ENCODE results near the gene SLC6A1.

SLC6A1 gene

GRCh38 chr3:11020764-11021163 lies 28.2 kb downstream of the SLC6A1 start:
- no peak for DNase-seq (ENCODE audit: low read depth)

- DNase-seq (ENCODE audit: low read depth) = no peak
Observed at GRCh38 chr3:11021611-11022011, 29.1 kb downstream of the SLC6A1 start.

- DNase-seq (ENCODE audit: low read depth) = no peak
Observed at GRCh38 chr3:11022115-11022514, 29.6 kb downstream of the SLC6A1 start.

- no peak for DNase-seq (ENCODE audit: low read depth)
Observed at GRCh38 chr3:11024181-11024580, 31.6 kb downstream of the SLC6A1 start.

GRCh38 chr3:11029948-11030347 lies 37.4 kb downstream of the SLC6A1 start:
- DNase-seq (ENCODE audit: low read depth) = no peak

- DNase-seq (ENCODE audit: low read depth) = no peak
Observed at GRCh38 chr3:11033871-11034270, 41.3 kb downstream of the SLC6A1 start.

GRCh38 chr3:11034309-11034985 lies 41.9 kb downstream of the SLC6A1 start:
- DNase-seq (ENCODE audit: low read depth) = no peak

GRCh38 chr3:11035757-11036505 lies 43.4 kb downstream of the SLC6A1 start:
- no peak for DNase-seq (ENCODE audit: low read depth)

GRCh38 chr3:11037241-11037873 lies 44.8 kb downstream of the SLC6A1 start:
- DNase-seq (ENCODE audit: low read depth) = no peak

GRCh38 chr3:11037976-11038375 lies 45.4 kb downstream of the SLC6A1 start:
- DNase-seq (ENCODE audit: low read depth) = no peak

GRCh38 chr3:11045536-11045935 lies 53.0 kb downstream of the SLC6A1 start:
- DNase-seq (ENCODE audit: low read depth) = no peak

- DNase-seq (ENCODE audit: low read depth) = no peak
Observed at GRCh38 chr3:11047500-11047899, 55.0 kb downstream of the SLC6A1 start.

GRCh38 chr3:11050666-11051323 lies 58.2 kb downstream of the SLC6A1 start:
- DNase-seq (ENCODE audit: low read depth) = no peak

- DNase-seq (ENCODE audit: low read depth) = no peak
Observed at GRCh38 chr3:11053926-11054503, 61.5 kb downstream of the SLC6A1 start.

GRCh38 chr3:11054739-11055438 lies 62.3 kb downstream of the SLC6A1 start:
- no peak for DNase-seq (ENCODE audit: low read depth)

- no peak for DNase-seq (ENCODE audit: low read depth)
Observed at GRCh38 chr3:11055496-11055895, 62.9 kb downstream of the SLC6A1 start.

- no peak for DNase-seq (ENCODE audit: low read depth)
Observed at GRCh38 chr3:11056531-11057050, 64.0 kb downstream of the SLC6A1 start.

- DNase-seq (ENCODE audit: low read depth) = no peak
Observed at GRCh38 chr3:11057655-11058054, 65.1 kb downstream of the SLC6A1 start.

- peak; percentile 6 for DNase-seq (ENCODE audit: low read depth)
Observed at GRCh38 chr3:11059090-11059798, 66.7 kb downstream of the SLC6A1 start.

- DNase-seq (ENCODE audit: low read depth) = no peak
Observed at GRCh38 chr3:11059799-11060115, 67.2 kb downstream of the SLC6A1 start.

Measured in GM04503 (cell line).